ENCODE results near the gene SEC22C. TPM values are rescaled to one million over a fixed set of nuclear protein-coding genes. Genes with fewer than 3 reads are reported as not detected.
"Not testable (repeated sequence)": the region's sequence is repeated elsewhere in the genome, so short reads cannot be mapped to it uniquely, and the experiment has no call there.

Gene SEC22C
- total and polyA plus RNA-seq, 4 donors: 23.3 to 61.4 (median 35.0) TPM

GRCh38 chr3:42600958-42601675 lies 19.4 kb upstream of the SEC22C start:
- H3K27me3 ChIP-seq (ENCODE audit: control insufficient read depth in 3 of 3, insufficient read depth in 3 of 3, low read length in 2 of 3): no peaks in the 10 kb centered on the region
- peaks cover 0 to 16% (median 3%) of the 10 kb centered on the region in 4 donors for H3K36me3 ChIP-seq (ENCODE audit: control insufficient read depth in 4 of 4, insufficient read depth in 4 of 4, low read length in 4 of 4)
- DNase-seq (peak in 2 of 3 donors; percentile 79 to 84), ATAC-seq (ENCODE audit: insufficient read depth, low FRiP score) (peak; percentile 28)
- peak overlapping the region; percentile 90 to 97 for H3K9ac ChIP-seq (ENCODE audit: insufficient read depth in 1 of 2, low read length in 2 of 2)
- peak overlapping the region; percentile 89 to 97 for H3K27ac ChIP-seq (ENCODE audit: low read depth in 1 of 2, low read length in 1 of 2)
- peaks cover 0 to 15% (median 7%) of the 10 kb centered on the region in 5 donors for H3K4me1 ChIP-seq (ENCODE audit: control insufficient read depth in 5 of 5, insufficient read depth in 5 of 5, low read length in 5 of 5)
- H3K9me3 ChIP-seq (ENCODE audit: control insufficient read depth in 4 of 4, insufficient read depth in 3 of 4, low read length in 3 of 4): no peaks in the 10 kb centered on the region
- no peak for TF ChIP-seq CTCF (IDR thresholded peaks at IDR 0.05; ENCODE audit: control extremely low read depth, extremely low read depth)
- WGBS, 2 donors: 0% methylated on average over 29 to 31 of the region's 31 CpGs
- H3K4me3 ChIP-seq: peak overlapping the region; percentile 91

GRCh38 chr3:42600111-42600957 lies 18.6 kb upstream of the SEC22C start, which contains the start of gene NKTR:
Gene NKTR (plus strand): TSS chr3:42600686. CDS start chr3:42601007, 321 bp downstream.
- H3K36me3 ChIP-seq (ENCODE audit: control insufficient read depth in 4 of 4, insufficient read depth in 4 of 4, low read length in 4 of 4): peaks cover 1 to 15% (median 5%) of the 10 kb centered on the region in 4 donors
- WGBS, 2 donors: 0% methylated on average over 50 to 76 of the region's 76 CpGs
- ATAC-seq (ENCODE audit: insufficient read depth, low FRiP score): peak; percentile 92

DNA sequence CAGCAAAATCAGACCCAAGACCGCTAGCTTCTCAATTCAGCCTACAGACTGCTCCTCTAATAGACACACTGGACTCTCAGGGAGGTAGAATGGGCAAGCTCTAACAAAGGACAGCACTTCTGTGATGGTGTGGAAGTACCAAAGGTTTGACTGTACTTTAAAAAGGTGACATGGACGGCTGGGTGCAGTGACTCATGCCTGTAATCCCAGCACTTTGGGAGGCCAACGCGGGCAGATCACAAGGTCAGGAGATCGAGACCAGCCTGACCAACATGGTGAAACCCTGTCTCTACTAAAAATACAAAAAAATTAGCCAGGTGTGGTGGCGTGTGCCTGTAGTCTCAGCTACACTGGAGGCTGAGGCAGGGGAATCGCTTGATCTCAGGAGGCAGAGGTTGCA lies 15.3 kb upstream of the SEC22C start:
- ATAC-seq (ENCODE audit: insufficient read depth, low FRiP score): not testable (repeated sequence)

More at GRCh38 chr3:42600111-42600957, 18.6 kb upstream of the SEC22C start, which contains the start of gene NKTR:
- Histone ChIP-seq H3K4me1 (ENCODE audit: control insufficient read depth in 5 of 5, insufficient read depth in 5 of 5, low read length in 5 of 5) (peaks cover 0 to 14% (median 7%) of the 10 kb centered on the region in 5 donors), H3K27me3 (ENCODE audit: control insufficient read depth in 3 of 3, insufficient read depth in 3 of 3, low read length in 2 of 3) (no peaks in the 10 kb centered on the region), H3K4me3 (peak within 1 kb of the TSS; percentile 91), H3K27ac (ENCODE audit: low read depth in 1 of 2, low read length in 1 of 2) (peak within 1 kb of the TSS; percentile 89 to 97), H3K9ac (ENCODE audit: insufficient read depth in 1 of 2, low read length in 2 of 2) (peak within 1 kb of the TSS; percentile 97), H3K9me3 (ENCODE audit: control insufficient read depth in 4 of 4, insufficient read depth in 3 of 4, low read length in 3 of 4) (no peaks in the 10 kb centered on the region)
- TF ChIP-seq CTCF (IDR thresholded peaks at IDR 0.05; ENCODE audit: control extremely low read depth, extremely low read depth): no peak
- peak; percentile 98 to 99 (median 98) for DNase-seq

DNA sequence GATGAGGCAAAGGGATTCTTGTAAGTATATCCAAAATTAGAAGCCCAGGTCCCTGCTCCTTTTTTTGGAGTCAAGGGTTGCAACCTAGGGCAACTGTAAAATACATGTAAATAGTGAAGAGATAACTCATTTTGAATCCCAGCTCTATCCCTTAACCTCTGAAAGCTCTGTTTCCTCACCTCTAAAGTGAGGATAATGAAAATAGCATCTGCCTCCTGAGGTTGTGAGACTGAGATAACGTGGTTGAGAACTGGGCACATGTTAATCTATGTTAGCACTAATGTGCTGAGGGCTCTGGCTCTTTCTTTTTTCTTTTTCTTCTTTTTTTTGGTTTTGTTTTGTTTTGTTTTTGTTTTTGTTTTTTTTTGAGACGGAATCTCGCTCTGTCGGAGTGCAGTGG lies 13.9 kb upstream of the SEC22C start:
- no peak overlapping the region for H3K9ac ChIP-seq (ENCODE audit: insufficient read depth in 1 of 2, low read length in 2 of 2)
- TF ChIP-seq CTCF (IDR thresholded peaks at IDR 0.05; ENCODE audit: control extremely low read depth, extremely low read depth): no peak
- WGBS, 2 donors: 81 to 96% methylated on average over 4 of the region's 4 CpGs

More for the DNA sequence above, 15.3 kb upstream of the SEC22C start:
- not testable (repeated sequence) for H3K27ac ChIP-seq (ENCODE audit: low read depth in 1 of 2, low read length in 1 of 2); H3K4me1 ChIP-seq (ENCODE audit: control insufficient read depth in 5 of 5, insufficient read depth in 5 of 5, low read length in 5 of 5); H3K9me3 ChIP-seq (ENCODE audit: control insufficient read depth in 4 of 4, insufficient read depth in 3 of 4, low read length in 3 of 4); H3K9ac ChIP-seq (ENCODE audit: insufficient read depth in 1 of 2, low read length in 2 of 2); H3K4me3 ChIP-seq; DNase-seq; H3K27me3 ChIP-seq (ENCODE audit: control insufficient read depth in 3 of 3, insufficient read depth in 3 of 3, low read length in 2 of 3)
- H3K36me3 ChIP-seq (ENCODE audit: control insufficient read depth in 4 of 4, insufficient read depth in 4 of 4, low read length in 4 of 4): peaks cover 1 to 20% (median 9%) of the 10 kb centered on the region in 4 donors
- WGBS, 2 donors: 96% methylated on average over 7 of the region's 7 CpGs

More for the DNA sequence above, 13.9 kb upstream of the SEC22C start:
- peaks cover 0 to 9% (median 3%) of the 10 kb centered on the region in 5 donors for H3K4me1 ChIP-seq (ENCODE audit: control insufficient read depth in 5 of 5, insufficient read depth in 5 of 5, low read length in 5 of 5)
- peaks cover 0 to 2% (median 0%) of the 10 kb centered on the region in 4 donors for H3K9me3 ChIP-seq (ENCODE audit: control insufficient read depth in 4 of 4, insufficient read depth in 3 of 4, low read length in 3 of 4)
- peaks cover 1 to 20% (median 9%) of the 10 kb centered on the region in 4 donors for H3K36me3 ChIP-seq (ENCODE audit: control insufficient read depth in 4 of 4, insufficient read depth in 4 of 4, low read length in 4 of 4)
- no peak overlapping the region for H3K27ac ChIP-seq (ENCODE audit: low read depth in 1 of 2, low read length in 1 of 2)
- ATAC-seq (ENCODE audit: insufficient read depth, low FRiP score) (no peak), DNase-seq (no peak)
- H3K4me3 ChIP-seq: no peak overlapping the region
- no peaks in the 10 kb centered on the region for H3K27me3 ChIP-seq (ENCODE audit: control insufficient read depth in 3 of 3, insufficient read depth in 3 of 3, low read length in 2 of 3)
